GM19468 (cell line): ENCODE measurements around the gene LHFPL2.

Experiments used
- ATAC-seq: cut with Tn5 transposase; IDR thresholded peaks from one replicate; pipeline ENCODE4 v1.9.1; 2021; ENCODE audit warnings: mild to moderate bottlenecking, moderate library complexity, moderate number of reproducible peaks; ENCODE audit not compliant: unreplicated experiment; ENCODE audit errors: extremely low read depth

LHFPL2 gene

GRCh38 chr5:78576376-78576775 lies 72.2 kb downstream of the LHFPL2 start:
- no peak for ATAC-seq

- ATAC-seq = no peak
These were observed 73.8 kb downstream of the LHFPL2 start for GRCh38 chr5:78574731-78575161.

- ATAC-seq = no peak
These were observed 74.4 kb downstream of the LHFPL2 start for GRCh38 chr5:78574131-78574673.

- no peak for ATAC-seq
These were observed 75.3 kb downstream of the LHFPL2 start for GRCh38 chr5:78573318-78573717.

GRCh38 chr5:78570646-78571045 lies 77.9 kb downstream of the LHFPL2 start:
- no peak for ATAC-seq

GRCh38 chr5:78569441-78569840 lies 79.1 kb downstream of the LHFPL2 start:
- no peak for ATAC-seq

GRCh38 chr5:78568676-78569075 lies 79.9 kb downstream of the LHFPL2 start:
- no peak for ATAC-seq

GRCh38 chr5:78568212-78568611 lies 80.4 kb downstream of the LHFPL2 start:
- no peak for ATAC-seq

GRCh38 chr5:78567617-78568016 lies 81.0 kb downstream of the LHFPL2 start:
- ATAC-seq = no peak

- ATAC-seq = no peak
These were observed 81.7 kb downstream of the LHFPL2 start for GRCh38 chr5:78566747-78567425.

GRCh38 chr5:78565395-78565794 lies 83.2 kb downstream of the LHFPL2 start:
- no peak for ATAC-seq

GRCh38 chr5:78563621-78564020 lies 85.0 kb downstream of the LHFPL2 start:
- ATAC-seq = no peak

- no peak for ATAC-seq
These were observed 85.8 kb downstream of the LHFPL2 start for GRCh38 chr5:78562714-78563330.

GRCh38 chr5:78562001-78562400 lies 86.6 kb downstream of the LHFPL2 start:
- ATAC-seq = no peak

GRCh38 chr5:78561261-78561660 lies 87.3 kb downstream of the LHFPL2 start:
- no peak for ATAC-seq

- ATAC-seq = no peak
These were observed 88.3 kb downstream of the LHFPL2 start for GRCh38 chr5:78560000-78560855.

GRCh38 chr5:78557601-78558000 lies 91.0 kb downstream of the LHFPL2 start:
- ATAC-seq = no peak

GRCh38 chr5:78555870-78556269 lies 92.7 kb downstream of the LHFPL2 start:
- no peak for ATAC-seq

- no peak for ATAC-seq
These were observed 93.9 kb downstream of the LHFPL2 start for GRCh38 chr5:78554670-78555069.

- ATAC-seq = no peak
These were observed 94.8 kb downstream of the LHFPL2 start for GRCh38 chr5:78553580-78554353.
